ENCODE measurements around the gene RAB3IL1.

Gene RAB3IL1

DNA sequence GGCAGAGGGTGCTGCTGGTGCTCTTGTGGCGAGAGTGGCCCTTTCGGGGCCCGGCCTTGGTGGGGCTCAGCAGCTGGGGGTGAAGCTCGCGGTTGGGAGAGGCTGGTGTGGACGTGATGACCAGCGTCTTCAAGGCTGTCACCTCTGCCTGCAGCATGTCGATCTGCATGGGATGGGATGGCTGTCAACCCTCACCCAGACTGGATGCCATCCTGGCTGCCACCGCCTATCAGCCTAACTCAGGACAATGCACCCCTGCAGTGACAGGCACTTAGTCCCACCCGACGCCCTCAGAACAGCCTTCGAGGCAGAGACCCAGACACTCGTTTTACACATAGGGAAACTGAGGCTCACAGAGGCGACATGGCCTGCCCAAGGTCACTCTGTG is 10.8 kb downstream of the RAB3IL1 start:
- in situ Hi-C loops (cut with HindIII; ENCODE audit: low sequenced_read_pairs) = no loop called here

DNA sequence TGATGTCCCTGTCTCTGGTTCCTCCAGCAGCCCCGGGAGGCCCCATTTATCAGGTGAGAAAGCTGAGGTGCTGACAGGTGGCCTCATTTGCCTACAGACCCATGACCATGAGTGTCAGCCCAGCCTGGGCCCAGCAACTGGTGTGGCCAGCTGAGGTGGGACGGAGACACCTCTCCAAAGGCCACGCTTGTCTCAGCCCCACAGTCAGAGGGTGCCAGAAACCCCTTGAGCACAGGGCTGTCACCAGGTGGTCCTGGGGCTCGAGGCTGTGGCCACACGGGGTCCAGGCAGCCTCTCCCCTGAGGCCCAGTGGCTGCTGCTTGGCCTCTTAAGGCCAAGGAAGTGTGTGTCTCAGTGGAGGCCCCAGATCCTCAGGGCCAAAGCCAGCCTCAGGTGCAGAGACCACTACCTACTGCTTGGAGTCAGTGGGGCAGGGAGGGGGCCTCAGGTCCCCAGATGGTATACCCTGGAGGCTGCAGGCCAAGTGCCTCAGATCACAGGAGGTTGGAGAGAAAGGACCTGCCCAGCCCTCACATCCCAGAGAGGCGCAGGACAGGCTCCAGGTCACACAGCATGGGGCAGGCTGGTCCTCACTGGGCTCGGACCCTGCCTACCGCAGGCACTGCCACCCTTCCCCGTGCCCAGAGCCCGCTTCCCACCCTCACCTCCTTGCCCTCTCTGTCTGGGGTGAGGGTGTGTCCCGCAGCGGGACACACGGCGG is 11.4 kb downstream of the RAB3IL1 start:
- in situ Hi-C loops (cut with HindIII; ENCODE audit: low sequenced_read_pairs) = no loop called here

DNA sequence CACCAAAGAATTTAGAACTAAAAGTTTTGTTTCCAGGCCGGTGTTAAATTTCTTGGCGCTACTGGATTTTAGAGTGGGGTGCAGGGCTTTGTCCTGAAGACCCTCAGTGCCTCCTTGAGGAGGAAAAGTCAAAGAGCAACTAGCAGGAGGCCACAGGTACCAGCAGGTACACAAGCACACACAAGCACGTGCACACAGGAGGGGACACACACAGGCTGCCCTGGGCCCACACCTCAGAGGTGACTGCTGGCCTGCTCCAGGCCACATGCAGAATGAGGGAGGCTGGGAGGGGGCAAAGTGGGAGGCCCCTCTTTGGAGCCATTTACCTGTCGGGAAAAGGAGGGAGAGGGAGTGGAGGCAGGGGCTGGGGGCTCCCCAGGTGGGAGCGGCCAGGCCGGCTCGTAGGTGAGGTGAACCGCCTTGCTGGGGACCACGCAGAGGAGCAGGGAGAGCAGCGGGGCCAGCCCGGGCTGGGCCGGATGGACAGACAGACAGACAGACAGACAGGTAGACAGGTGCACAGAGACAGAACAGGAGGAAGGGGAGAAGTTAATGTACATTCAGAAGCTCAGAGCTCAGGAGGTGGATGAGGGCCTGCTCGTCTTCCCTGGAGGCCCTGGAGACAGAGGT is 12.2 kb downstream of the RAB3IL1 start:
- in situ Hi-C loops (cut with HindIII; ENCODE audit: low sequenced_read_pairs) = no loop called here

DNA sequence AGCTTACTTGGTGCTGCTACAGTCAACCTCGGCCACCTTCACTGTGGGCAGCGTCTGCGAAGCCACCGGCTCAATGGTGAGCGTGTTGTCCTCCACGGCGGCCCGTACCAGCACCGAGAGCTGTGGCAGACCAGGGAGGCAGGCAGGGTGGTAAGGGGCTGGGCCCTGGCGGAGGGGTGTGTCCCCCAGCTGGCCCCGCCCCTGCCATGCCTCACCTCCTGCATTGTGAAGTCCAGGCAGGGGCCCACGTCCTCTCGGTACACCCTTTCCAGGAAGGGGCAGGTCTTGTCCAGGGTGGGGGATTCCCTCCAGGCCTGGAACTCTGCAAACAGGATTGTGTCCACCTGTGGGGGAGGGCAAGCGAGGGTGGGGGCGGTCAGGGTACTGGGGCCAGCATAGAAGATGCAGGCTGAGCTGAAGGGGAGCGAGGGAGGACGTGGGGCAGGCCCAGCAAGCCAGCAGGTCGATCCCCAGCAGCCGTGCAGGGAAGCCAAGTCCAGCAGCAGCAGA is 12.8 kb downstream of the RAB3IL1 start:
- in situ Hi-C loops (cut with HindIII; ENCODE audit: low sequenced_read_pairs) = loop anchor here (5.0 kb wide), 3 partner anchors 57 to 198 kb away; no protein-coding TSS in a partner anchor

DNA sequence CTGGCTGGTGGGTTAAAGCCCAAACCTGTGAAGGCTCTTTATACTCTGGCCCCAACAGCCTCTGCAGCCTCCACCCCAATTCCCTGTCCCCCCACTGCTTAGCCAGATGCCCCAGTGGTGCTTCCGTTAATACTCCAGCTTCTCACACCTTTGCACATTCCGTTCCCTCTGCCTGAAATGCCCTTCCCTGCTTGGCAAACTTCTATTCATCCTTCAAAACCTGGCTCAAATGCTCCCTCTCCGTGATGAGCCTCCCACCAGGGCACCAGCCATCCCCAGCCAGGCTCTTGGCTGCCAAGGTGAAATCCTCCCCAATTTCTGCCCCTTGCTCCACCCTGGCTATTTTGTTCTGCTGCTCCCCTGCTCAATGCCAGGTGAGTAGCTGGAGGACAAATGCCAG is 13.5 kb downstream of the RAB3IL1 start:
- in situ Hi-C loops (cut with HindIII; ENCODE audit: low sequenced_read_pairs) = loop anchor here (5.0 kb wide), 3 partner anchors 57 to 198 kb away; no protein-coding TSS in a partner anchor

DNA sequence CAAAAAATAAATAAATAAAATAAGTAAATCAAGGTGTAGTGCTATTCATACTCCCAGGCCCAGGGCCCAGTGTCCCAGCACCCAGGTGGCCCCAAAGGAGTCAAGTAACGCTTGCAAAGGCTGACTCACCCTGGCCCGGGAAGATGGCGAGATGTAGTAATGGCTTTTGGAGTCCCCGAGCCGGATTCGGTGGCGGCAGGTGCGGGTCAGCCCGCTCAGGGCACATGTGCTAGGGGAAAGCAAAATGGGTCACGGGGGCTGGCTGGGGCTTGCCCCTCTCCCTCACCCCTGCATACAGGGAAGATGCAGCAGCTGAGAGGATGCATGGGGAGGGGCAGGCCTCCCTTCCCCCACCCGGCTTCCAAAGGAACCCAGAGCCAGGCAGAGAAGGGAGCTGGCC is 15.1 kb downstream of the RAB3IL1 start:
- in situ Hi-C loops (cut with HindIII; ENCODE audit: low sequenced_read_pairs) = loop anchor here (5.0 kb wide), 3 partner anchors 55 to 200 kb away; no protein-coding TSS in a partner anchor

DNA sequence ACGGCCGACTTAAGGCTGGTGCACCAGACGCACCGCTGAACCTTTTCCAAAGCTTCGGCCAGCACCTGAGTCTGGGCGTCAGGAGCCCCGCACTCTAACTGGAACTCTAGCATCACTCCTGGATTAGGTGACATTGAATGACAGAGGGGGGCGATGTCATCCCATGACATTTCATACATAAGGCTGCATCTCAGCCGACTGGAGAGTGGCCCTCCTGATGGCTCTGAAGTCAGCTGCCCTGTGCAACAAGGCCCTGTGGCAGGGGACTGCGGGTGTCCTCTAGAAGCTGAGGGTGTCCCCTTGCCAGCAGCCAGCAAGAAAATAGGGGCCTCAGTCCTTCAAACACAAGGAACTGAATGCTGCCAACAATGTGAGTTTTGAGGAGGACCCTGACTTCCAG is 16.0 kb downstream of the RAB3IL1 start:
- in situ Hi-C loops (cut with HindIII; ENCODE audit: low sequenced_read_pairs) = loop anchor here (5.0 kb wide), 3 partner anchors 54 to 201 kb away; no protein-coding TSS in a partner anchor

DNA sequence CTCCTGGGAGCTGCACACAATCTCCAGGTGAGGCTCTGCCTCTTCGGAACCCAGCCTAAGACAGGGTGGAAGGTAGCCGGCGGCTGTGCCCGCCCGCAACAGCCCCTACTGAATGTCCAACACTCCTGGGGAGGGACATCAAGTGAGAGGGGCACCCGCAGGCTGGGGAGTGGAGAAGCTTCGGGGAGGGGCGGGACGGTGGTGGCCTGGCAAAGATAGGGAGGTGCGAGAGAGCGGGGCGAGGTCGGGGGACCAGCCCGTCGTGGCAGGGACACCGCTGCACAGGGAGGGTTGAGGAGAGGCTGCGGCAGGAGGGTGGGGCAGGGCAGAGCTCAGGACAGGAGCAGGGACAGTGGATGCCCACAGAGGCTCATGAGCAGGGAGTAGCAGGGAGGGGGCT is 17.1 kb downstream of the RAB3IL1 start:
- in situ Hi-C loops (cut with HindIII; ENCODE audit: low sequenced_read_pairs) = loop anchor here (5.0 kb wide), 3 partner anchors 53 to 202 kb away; no protein-coding TSS in a partner anchor

DNA sequence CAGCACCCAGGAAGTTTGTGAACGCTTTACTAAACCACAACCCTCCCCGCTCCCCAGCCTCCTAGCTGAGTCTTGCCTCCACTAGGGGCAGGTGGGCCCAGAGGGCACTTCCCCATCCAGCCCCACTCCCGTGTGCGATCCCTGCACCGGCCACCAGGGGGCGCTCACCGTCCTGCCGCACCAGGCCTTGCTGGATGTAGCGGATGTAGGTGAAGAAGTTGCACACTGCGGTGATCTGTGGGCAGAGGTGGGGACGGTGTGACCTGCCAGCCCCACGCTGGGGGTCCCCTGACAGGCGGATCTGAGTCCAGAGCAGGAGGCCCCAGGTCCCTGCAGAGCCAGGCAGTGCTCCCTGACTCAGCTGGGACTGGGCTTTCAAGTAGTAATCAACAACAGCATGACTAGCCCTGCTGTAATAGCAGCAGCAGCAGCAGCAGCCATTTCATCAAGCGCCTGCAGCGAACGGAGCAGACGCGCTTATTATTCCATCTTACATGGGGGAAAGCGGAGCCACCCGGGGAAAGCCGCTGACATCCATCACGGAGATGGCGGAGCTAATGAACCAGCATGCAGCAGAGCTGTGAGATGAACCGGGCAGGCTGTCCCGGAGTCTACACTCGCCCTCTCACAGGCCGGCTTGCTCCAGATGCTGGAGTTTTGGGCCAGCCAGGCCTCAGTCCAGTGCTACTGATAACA is 18.1 kb downstream of the RAB3IL1 start:
- in situ Hi-C loops (cut with HindIII; ENCODE audit: low sequenced_read_pairs) = no loop called here

DNA sequence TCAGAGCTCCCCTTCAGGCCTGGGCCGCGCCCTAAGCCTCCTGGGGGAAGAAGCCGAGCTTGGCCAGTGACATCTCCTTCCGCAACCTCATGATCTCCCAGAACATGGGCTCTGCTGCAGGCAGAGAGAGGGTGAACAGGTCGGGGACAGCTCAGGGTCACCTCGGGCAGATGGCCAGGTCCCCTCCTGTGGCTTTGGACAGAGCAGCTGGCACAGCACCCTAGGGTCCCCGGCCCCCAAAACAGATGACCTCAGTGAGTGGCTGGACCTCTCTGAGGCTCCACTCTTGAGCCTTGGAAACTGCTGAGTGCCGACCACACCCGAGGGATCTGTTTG is 19.2 kb downstream of the RAB3IL1 start:
- in situ Hi-C loops (cut with HindIII; ENCODE audit: low sequenced_read_pairs) = no loop called here

DNA sequence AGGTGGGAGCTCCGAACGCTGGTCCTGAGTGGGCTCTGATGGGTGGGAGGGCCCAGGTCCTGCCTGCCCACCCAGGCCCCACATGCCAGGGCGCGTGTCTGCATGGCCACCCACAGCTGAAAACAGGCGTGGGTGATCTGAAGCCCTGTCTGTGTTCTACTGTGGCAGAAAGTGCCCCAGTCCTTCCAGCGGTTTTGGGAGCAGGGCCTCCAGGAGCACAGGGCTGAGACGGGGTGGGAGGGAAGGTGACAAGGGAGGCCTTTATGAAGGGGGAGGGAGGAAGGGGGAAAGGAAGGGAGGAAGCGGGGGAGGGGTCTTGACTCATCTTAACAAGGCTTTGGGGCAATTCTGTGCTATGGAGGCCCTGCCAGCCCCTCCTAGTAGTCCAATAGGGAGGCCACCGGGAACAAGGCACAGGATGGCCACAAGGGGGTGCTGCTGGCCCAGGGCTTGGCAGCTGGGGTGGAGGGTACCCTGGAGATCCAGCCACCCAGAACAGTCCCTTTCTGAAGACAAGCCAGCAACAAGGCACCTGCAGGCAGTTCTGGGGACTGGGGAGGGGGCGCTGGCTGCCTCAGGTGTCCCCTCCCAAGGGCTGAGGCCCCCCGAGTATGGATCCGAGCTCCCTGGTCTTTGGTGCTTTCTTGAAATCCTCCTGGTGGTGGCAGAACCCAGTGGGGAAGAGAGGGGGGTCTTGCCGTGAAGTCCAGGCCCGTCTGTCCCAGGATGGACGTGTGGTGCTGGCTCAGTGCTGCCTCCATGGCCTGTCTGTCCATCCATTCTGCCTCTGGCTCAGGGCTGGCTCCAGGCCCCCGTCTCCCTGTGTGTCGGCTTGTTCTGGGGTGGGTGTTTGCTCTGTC is 19.7 kb downstream of the RAB3IL1 start:
- in situ Hi-C loops (cut with HindIII; ENCODE audit: low sequenced_read_pairs) = no loop called here

DNA sequence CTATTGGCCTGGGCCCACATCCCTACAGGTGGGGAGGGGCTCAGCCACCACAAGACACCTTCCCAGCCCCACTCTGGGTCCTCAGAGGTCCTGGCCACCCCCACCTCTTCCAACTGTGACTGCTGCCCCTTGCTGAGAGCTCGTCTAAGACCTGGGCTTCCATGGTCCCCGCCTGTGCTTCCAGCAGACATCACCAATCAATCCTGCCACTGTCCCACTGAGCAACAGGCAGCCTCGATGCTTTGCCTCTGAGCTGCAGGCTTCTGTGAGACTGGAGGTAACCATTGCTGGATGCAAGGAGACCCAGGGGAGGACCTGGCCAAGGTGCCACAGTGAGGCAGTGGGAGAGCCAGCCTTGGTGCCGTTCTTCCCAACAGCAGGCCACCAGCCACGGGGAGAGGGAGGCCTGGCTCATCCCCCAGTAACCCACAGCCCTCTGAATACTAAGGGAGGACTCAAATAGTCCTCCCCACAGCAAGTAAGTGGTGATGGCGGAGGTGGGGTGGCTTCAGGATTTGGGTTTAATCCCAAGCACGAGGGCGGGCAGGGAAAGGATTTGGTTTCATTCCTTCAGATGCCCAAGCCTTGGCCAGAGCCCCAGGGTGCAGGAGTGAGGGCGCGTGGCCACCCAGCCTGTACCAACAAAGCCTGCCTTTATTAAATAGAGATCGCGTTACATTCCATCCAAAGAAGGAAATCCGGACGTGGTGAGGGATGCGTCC is 20.5 kb downstream of the RAB3IL1 start:
- in situ Hi-C loops (cut with HindIII; ENCODE audit: low sequenced_read_pairs) = no loop called here

DNA sequence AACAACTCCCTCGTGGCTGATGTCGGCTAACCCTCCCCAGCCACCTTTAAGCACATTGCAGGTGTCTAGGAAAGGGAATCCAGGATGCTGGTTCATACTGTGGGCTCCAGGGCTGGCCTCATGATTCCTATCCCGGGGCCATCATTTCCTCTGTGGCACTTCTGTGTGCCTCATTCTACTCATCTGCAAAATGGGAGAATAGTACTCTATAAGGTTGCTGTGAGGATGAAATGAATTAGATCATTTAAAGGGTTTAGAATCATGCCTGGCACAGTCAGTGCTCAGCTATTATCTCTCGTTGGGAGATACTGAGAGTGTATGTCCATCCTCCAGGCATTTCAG is 21.7 kb downstream of the RAB3IL1 start:
- in situ Hi-C loops (cut with HindIII; ENCODE audit: low sequenced_read_pairs) = no loop called here

DNA sequence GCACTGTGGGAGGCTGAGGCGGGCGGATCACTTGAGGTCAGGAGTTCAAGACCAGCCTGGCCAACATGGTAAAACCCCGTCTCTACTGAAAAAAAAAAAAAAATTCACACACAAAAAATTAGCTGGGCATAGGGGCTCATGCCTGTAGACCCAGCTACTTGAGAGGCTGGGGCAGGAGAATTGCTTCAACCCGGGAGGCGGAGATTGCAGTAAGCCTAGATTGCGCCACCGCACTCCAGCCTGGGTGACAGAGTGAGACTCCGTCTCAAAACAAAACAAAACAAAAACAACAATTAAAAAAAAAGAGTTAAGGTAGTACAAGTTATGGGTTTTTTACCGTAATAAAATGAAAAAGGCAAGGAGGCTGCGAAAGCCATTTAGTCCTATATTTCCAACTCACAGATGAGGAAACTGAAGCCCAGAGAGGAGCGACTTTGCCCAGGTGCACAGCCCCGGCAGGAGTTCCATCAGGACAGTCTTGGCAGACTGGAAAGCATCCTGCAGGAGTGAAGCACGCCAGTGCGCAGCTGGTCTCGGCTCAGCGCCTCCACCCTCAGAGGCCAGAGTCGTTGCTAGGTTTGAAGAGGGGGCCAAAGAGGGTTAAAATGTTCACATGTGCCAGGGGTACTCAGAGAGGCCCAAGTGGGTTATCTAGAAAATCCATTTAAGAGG is 22.2 kb downstream of the RAB3IL1 start:
- in situ Hi-C loops (cut with HindIII; ENCODE audit: low sequenced_read_pairs) = no loop called here

DNA sequence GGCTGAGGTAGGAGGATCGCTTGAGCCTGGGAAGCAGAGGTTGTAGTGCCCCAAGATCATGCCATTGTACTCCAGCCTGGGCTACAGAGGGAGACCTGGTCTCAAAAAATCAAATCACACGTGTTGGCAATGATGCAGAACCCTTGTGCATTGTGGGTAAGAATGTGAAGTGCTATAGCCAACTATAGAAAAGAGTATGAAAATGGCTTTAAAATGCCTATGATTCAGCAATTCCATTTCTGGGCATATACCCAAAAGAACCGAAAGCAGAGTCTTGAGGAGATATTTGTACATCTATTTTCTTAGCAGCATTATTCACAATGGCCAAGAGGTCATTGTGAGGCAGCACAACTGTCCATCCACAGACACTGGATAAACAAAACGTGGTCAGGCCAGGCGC is 23.4 kb downstream of the RAB3IL1 start:
- in situ Hi-C loops (cut with HindIII; ENCODE audit: low sequenced_read_pairs) = no loop called here

DNA sequence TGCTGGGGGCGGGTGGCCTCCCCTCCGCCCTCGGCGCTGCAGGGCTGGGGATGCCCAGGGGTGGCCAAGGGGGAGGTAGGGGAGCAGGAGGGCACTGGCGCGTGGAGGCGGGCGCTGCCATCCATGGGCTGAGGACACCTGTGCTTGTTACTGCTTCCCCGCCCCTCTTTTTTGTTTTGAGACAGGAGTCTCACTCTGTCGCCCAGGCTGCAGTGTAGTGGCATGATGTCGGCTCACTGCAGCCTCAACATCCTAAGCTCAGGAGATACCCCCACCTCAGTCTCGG is 25.3 kb downstream of the RAB3IL1 start:
- in situ Hi-C loops (cut with HindIII; ENCODE audit: low sequenced_read_pairs) = no loop called here

DNA sequence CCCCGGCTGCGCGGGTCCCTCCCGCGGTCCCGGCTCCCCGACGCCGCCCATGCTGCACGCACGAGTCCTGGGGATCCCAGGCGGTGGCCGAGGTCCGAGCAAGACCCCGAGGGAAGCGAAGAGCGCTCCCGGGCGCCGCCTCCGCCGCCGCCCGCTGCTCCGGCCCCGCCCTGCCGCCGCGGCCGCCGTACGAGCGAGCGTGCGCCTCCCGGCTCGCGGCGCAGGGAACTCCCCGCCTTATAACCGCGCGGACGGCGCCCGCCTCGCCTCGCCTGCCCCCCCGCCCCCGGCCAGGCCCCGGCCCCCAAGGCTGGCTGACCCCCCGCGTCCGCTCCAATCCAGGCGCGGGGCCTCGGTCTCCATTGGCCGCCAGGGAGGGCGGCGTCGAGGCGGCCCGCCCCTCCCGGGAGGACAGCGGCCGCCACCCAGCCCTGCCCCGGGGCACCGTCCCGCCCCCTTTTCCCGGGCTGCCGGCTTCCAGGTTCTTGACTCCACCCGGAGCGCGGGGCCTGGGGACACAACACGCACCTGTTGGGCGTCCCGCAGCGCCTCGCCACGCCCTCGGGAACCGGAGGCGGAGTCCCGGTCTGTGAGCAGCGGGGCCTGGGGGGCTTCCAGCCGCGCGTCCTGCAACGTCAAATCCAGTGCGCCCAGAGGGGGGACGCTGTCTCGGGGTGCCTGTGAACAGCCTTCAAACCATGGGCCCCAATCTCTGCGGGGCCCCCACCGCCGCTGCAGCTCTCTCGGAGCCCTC is 25.9 kb downstream of the RAB3IL1 start, which contains the start of gene FADS3:
TSS of gene FADS3 (minus strand) at position 215 of the 754 bp plus-strand sequence. CDS start at position 51, 164 bp downstream.
- in situ Hi-C loops (cut with HindIII; ENCODE audit: low sequenced_read_pairs) = no loop called here

DNA sequence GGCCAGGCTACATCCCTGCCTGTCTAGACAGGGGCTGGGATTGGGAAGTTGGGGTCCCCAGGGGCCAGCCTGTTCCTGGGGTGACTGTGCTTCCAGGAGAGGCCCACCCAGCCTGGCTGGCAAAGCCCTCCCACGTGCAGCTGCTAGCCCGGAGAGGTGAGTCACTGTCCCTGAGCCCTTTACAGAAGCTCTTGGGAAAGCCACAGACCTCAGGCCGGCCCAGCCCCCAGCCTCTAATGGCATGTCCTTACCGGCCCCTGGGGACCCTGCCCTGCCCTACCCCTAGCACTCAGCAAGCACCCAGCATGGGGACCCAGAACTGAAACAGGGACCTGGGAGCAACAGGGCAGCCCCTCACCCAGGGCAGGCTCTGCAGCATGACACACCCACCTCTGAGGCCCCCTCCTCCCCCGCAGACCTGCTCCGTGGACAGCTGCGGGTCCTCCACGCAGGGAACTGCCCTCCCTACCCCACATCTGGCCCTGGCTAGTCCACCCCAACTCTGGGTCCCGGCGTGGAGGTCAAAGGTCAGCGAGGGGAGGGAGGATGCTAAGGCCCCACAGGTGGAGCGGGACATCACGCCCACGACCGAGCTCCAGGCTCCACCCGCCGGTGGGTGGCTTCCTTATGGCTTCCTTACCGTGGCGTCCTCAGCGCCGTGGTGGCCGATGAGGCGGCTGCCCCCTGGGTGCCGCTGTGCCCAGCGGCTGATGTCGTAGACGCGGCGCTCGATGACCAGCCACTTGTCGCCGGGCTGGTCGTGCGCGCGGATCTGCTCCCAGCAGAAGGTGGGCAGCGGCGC is 26.6 kb downstream of the RAB3IL1 start:
- in situ Hi-C loops (cut with HindIII; ENCODE audit: low sequenced_read_pairs) = no loop called here
